Progenitor cell of endocrine pancreas (in vitro differentiated cells): ENCODE measurements around the gene FAIM2. TPM values are rescaled to one million over a fixed set of nuclear protein-coding genes. Genes with fewer than 3 reads are reported as not detected.

ENCODE experiments used
- DNase-seq: peaks from one replicate; pipeline ENCODE4 v3.0.0; 2021; ENCODE audit warnings: low spot score; ENCODE audit not compliant: unreplicated experiment
- H3K27ac Mint-ChIP-seq: 2 replicates; pipeline ENCODE4 v1.8.0; 2021; ENCODE audit warnings: mild to moderate bottlenecking, moderate library complexity, mixed read lengths
- H3K27me3 Mint-ChIP-seq: 2 replicates; pipeline ENCODE4 v1.8.0; 2021; ENCODE audit warnings: mixed read lengths
- H3K36me3 Mint-ChIP-seq: 2 replicates; pipeline ENCODE4 v1.8.0; 2022; ENCODE audit warnings: mixed read lengths; ENCODE audit not compliant: insufficient read depth
- H3K4me1 Mint-ChIP-seq: 2 replicates; pipeline ENCODE4 v1.8.0; 2021; ENCODE audit warnings: low read depth, mixed read lengths
- H3K4me3 Mint-ChIP-seq: 2 replicates; pipeline ENCODE4 v1.8.0; 2021; ENCODE audit warnings: low read depth, mild to moderate bottlenecking, moderate library complexity, mixed read lengths
- H3K9me3 Mint-ChIP-seq: 2 replicates; pipeline ENCODE4 v1.8.0; 2021; ENCODE audit warnings: low read depth, mixed read lengths
- total RNA-seq: library from RNA; stranded (reverse); gene quantifications from 2 replicates; pipeline ENCODE4 v1.2.1, GENCODE V29; 2021
- TF ChIP-seq, protein P1 (sequence below): fragments of 200-600 bp; sonication (generic); IDR thresholded peaks from one replicate; pipeline ENCODE4 v1.5.0; 2021; ENCODE audit warnings: antibody characterized with exemption, mild to moderate bottlenecking; ENCODE audit not compliant: unreplicated experiment

Gene FAIM2
- total RNA-seq, 1 donor from 2014 or later, result not detected

GRCh38 chr12:49842519-49843352, 61.0 kb downstream of the FAIM2 start, which contains the start of gene BCDIN3D:
TSS of gene BCDIN3D (minus strand) at chr12:49843106. CDS start at chr12:49843087, 19 bp downstream.
- Mint-ChIP-seq H3K27me3 (peaks cover 22% of the 10 kb centered on the region), H3K4me1 (peaks cover 13% of the 10 kb centered on the region), H3K4me3 (peak within 1 kb of the TSS; percentile 81), H3K9me3 (no peaks in the 10 kb centered on the region), H3K27ac (peak within 1 kb of the TSS; percentile 96), H3K36me3 (peaks cover 2% of the 10 kb centered on the region)
- DNase-seq, result peak; percentile 71
- TF ChIP-seq, protein P1, sequence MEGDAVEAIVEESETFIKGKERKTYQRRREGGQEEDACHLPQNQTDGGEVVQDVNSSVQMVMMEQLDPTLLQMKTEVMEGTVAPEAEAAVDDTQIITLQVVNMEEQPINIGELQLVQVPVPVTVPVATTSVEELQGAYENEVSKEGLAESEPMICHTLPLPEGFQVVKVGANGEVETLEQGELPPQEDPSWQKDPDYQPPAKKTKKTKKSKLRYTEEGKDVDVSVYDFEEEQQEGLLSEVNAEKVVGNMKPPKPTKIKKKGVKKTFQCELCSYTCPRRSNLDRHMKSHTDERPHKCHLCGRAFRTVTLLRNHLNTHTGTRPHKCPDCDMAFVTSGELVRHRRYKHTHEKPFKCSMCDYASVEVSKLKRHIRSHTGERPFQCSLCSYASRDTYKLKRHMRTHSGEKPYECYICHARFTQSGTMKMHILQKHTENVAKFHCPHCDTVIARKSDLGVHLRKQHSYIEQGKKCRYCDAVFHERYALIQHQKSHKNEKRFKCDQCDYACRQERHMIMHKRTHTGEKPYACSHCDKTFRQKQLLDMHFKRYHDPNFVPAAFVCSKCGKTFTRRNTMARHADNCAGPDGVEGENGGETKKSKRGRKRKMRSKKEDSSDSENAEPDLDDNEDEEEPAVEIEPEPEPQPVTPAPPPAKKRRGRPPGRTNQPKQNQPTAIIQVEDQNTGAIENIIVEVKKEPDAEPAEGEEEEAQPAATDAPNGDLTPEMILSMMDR, result no peak

DNA sequence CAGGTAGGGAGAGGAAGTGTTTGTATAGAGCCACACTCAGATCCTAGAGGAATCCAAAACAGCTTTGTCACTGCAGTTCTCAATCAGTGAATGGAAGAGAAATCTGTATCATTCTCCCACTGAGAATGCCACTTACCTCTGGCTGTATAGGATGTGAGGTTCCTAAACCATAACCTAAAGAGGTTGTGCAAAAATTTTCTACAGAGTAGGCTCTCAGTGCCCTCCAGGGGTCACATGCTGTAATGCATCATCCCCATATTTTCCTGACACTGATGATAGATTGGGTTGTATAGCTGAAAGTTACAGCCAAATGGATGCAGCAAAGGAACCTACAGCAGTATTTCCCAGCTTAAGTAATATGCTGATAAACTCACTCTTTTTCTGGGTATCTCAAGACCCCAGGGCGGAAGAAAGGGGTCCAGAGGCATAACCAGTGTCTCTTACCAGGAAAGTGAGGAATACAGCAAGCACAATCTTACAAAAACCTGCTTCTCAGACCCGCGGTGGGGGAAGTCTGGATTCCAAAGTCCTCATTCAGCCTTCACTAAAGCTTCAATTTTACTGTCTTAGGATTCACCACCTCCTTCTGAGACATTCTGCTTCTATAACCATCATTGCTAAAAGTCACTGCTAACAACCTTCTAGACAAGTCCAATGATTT, 64.6 kb downstream of the FAIM2 start:
- peaks cover 2% of the 10 kb centered on the region for H3K27me3 Mint-ChIP-seq
- no peak overlapping the region for H3K27ac Mint-ChIP-seq
- H3K4me1 Mint-ChIP-seq, result peaks cover 13% of the 10 kb centered on the region
- no peaks in the 10 kb centered on the region for H3K9me3 Mint-ChIP-seq
- TF ChIP-seq, protein P1, result peak; percentile 58
- H3K4me3 Mint-ChIP-seq, result no peak overlapping the region
- H3K36me3 Mint-ChIP-seq, result peaks cover 2% of the 10 kb centered on the region
- DNase-seq, result no peak

- H3K27ac Mint-ChIP-seq, result no peak overlapping the region
- H3K4me1 Mint-ChIP-seq, result peaks cover 12% of the 10 kb centered on the region
- H3K36me3 Mint-ChIP-seq, result no peaks in the 10 kb centered on the region
- no peaks in the 10 kb centered on the region for H3K9me3 Mint-ChIP-seq
- H3K27me3 Mint-ChIP-seq, result no peaks in the 10 kb centered on the region
- no peak overlapping the region for H3K4me3 Mint-ChIP-seq
- TF ChIP-seq, protein P1, result no peak
- DNase-seq, result no peak
Observed at GRCh38 chr12:49832836-49833421, 70.8 kb downstream of the FAIM2 start.

GRCh38 chr12:49831717-49832116, 72.0 kb downstream of the FAIM2 start:
- Mint-ChIP-seq H3K4me1 (peaks cover 16% of the 10 kb centered on the region), H3K4me3 (no peak overlapping the region), H3K36me3 (no peaks in the 10 kb centered on the region), H3K27me3 (no peaks in the 10 kb centered on the region), H3K9me3 (no peaks in the 10 kb centered on the region), H3K27ac (no peak overlapping the region)
- no peak for DNase-seq
- TF ChIP-seq, protein P1, result no peak
